Neural crest cell (in vitro differentiated cells): ENCODE results near the gene POU6F1. TPM values are rescaled to one million over a fixed set of nuclear protein-coding genes. Genes with fewer than 3 reads are reported as not detected.
"Not testable (repeated sequence)": the region's sequence is repeated elsewhere in the genome, so short reads cannot be mapped to it uniquely, and the experiment has no call there.

ENCODE experiments used
- DNase-seq: peaks from one replicate; pipeline ENCODE4 v3.0.0; 2021; ENCODE audit warnings: low read depth, mixed read lengths, low spot score
- H3K27ac Mint-ChIP-seq: one replicate; pipeline ENCODE4 v1.8.0; 2021; ENCODE audit warnings: mild to moderate bottlenecking, mixed read lengths; ENCODE audit not compliant: unreplicated experiment
- H3K27me3 Mint-ChIP-seq: 2 replicates; pipeline ENCODE4 v1.8.0; 2021; ENCODE audit warnings: low read depth, mild to moderate bottlenecking, mixed read lengths
- H3K36me3 Mint-ChIP-seq: 2 replicates; pipeline ENCODE4 v1.8.0; 2021; ENCODE audit warnings: low read depth, mild to moderate bottlenecking, mixed read lengths
- H3K4me1 Mint-ChIP-seq: 2 replicates; pipeline ENCODE4 v1.8.0; 2021; ENCODE audit warnings: mixed read lengths
- H3K4me3 Mint-ChIP-seq: one replicate; pipeline ENCODE4 v1.8.0; 2021; ENCODE audit warnings: mild to moderate bottlenecking, mixed read lengths
- H3K9me3 Mint-ChIP-seq: 2 replicates; pipeline ENCODE4 v1.8.0; 2021; ENCODE audit warnings: mixed read lengths
- total RNA-seq: library from RNA; stranded (reverse); gene quantifications from 2 replicates; pipeline ENCODE4 v1.2.1, GENCODE V29; 2021
- TF ChIP-seq, protein P1 (sequence below): fragments of 200-600 bp; sonication (generic); conservative IDR thresholded peaks from 2 replicates; pipeline ENCODE4 v1.5.0; 2021; ENCODE audit warnings: antibody characterized with exemption, mild to moderate bottlenecking

The POU6F1 gene
- total RNA-seq, 1 donor from 2014 or later = 7.7 TPM

DNA sequence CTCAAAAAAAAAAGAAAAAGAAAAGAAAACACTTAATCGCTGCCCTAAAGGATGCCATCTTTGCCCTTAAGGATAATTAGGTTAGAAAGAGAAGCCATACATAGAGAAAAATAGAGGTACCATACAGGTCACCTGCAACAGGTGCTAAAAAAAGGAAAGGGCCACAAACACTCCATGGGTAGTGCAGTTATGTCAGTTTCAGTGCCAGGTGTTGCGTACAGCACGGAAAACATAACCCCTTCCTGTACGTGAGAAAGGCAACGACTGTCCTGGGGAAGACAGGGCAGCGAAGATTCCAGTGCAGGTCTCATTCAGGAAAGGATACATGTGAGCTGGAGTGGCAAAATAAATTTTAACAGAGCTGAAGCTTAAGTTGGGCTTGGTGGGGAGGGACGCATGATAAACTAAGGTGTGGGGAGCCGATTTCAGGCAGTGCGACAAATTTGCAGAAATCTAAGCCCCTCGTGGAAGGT is 20.2 kb upstream of the POU6F1 start:
- Mint-ChIP-seq H3K27me3 (no peaks in the 10 kb centered on the region), H3K4me1 (peaks cover 20% of the 10 kb centered on the region), H3K9me3 (no peaks in the 10 kb centered on the region), H3K27ac (peak overlapping the region; percentile 28), H3K36me3 (peaks cover 11% of the 10 kb centered on the region), H3K4me3 (peak overlapping the region; percentile 97)
- no peak for DNase-seq
- TF ChIP-seq, protein P1, sequence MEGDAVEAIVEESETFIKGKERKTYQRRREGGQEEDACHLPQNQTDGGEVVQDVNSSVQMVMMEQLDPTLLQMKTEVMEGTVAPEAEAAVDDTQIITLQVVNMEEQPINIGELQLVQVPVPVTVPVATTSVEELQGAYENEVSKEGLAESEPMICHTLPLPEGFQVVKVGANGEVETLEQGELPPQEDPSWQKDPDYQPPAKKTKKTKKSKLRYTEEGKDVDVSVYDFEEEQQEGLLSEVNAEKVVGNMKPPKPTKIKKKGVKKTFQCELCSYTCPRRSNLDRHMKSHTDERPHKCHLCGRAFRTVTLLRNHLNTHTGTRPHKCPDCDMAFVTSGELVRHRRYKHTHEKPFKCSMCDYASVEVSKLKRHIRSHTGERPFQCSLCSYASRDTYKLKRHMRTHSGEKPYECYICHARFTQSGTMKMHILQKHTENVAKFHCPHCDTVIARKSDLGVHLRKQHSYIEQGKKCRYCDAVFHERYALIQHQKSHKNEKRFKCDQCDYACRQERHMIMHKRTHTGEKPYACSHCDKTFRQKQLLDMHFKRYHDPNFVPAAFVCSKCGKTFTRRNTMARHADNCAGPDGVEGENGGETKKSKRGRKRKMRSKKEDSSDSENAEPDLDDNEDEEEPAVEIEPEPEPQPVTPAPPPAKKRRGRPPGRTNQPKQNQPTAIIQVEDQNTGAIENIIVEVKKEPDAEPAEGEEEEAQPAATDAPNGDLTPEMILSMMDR = no peak

DNA sequence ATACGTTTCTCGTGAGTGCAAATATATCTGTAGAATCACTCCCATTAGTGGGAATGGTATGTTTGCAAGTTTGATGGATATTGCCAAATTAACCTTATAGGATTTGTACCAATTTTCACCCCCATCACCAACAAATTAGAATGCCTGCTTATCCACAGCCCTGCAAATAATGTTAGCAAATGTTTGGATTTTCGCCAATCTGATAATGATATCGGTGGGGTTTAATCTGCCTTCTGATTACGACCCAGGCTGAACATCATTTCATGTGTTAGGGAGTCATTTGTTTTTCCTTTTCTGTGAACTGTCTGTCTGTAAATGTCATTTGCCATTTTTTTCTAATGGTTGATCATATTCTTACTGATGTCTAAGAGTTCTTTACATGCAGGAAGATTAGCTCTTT is 16.7 kb upstream of the POU6F1 start:
- Mint-ChIP-seq H3K36me3 (no peaks in the 10 kb centered on the region), H3K4me3 (no peak overlapping the region), H3K9me3 (no peaks in the 10 kb centered on the region), H3K4me1 (peaks cover 10% of the 10 kb centered on the region), H3K27me3 (no peaks in the 10 kb centered on the region), H3K27ac (no peak overlapping the region)
- TF ChIP-seq, protein P1 = no peak
- no peak for DNase-seq

DNA sequence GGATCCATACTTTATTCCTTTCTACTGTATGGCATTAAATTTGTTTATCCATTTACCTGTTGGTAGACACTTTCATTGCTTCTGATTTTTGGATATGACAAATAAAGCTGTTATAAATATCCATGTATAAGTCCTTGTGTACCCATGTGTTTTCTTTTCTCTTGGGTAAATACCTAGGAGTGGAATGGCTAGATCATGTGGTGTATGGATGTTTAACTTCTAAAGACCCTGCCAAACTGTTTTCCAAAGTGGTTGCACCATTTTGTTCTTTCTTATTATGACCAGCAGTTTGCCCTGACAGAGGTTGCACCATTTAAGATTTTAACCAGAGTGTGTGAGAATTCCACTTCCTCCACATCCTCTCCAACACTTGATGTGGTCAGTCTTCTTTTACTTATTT is 14.8 kb upstream of the POU6F1 start:
- TF ChIP-seq, protein P1 = no peak
- no peaks in the 10 kb centered on the region for H3K4me1 Mint-ChIP-seq
- H3K4me3 Mint-ChIP-seq = no peak overlapping the region
- no peak overlapping the region for H3K27ac Mint-ChIP-seq
- H3K36me3 Mint-ChIP-seq = no peaks in the 10 kb centered on the region
- no peaks in the 10 kb centered on the region for H3K9me3 Mint-ChIP-seq
- no peak for DNase-seq
- H3K27me3 Mint-ChIP-seq = no peaks in the 10 kb centered on the region

DNA sequence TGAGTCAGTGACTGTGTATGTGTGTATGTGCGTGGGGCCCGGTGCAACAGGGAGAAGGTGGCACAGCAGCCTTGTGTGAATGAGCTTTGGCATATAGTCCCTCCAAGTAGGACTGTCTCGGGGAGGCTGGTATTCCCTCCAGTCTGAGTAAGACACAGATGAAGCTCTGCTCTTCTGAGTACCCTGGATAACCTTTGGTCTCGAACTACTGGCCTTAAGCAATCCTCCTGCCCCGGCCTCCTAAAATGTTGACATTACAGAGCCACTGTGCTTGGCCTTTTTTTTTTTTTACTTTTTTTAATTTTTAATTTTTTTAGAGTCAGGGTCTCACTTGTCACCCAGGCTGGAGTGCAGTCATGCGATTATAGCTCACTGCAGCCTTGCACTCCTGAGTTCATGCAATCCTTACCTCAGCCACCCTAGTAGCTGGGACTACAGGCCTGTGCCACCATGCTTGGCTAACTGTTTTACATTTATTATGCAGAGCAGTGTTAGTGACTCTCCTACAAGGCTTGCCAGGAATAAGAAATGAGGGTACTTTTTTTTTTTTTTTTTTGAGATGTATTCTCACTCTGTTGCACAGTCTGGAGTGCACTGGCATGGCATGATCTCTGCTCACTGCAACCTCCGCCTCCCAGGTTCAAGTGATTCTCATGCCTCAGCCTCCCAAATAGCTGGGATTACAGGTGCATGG is 11.4 kb upstream of the POU6F1 start:
- Mint-ChIP-seq H3K36me3 (no peaks in the 10 kb centered on the region), H3K4me3 (no peak overlapping the region)
- TF ChIP-seq, protein P1 = no peak

DNA sequence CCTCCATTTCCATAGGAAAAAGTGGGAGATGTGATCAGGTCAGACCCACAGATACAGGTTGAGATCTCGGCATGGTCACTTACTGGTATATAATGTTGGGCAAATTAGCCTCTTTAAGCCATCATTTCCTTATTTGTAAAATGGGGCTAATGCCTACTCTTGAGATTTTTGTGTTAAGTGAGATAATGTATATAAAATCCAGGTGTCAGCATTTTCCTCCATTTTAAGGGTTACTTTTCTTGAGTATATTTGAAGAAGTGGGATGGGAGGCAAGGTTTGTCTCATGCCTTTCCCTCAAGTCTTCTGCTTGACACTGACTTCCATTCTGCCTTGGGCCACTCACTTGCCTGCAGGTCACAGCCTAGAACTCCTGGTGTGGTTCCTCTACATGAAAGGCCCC is 10.1 kb upstream of the POU6F1 start:
- no peak overlapping the region for H3K27ac Mint-ChIP-seq
- H3K36me3 Mint-ChIP-seq = no peaks in the 10 kb centered on the region
- TF ChIP-seq, protein P1 = no peak
- H3K4me1 Mint-ChIP-seq = peaks cover 10% of the 10 kb centered on the region
- no peak overlapping the region for H3K4me3 Mint-ChIP-seq
- no peak for DNase-seq
- no peaks in the 10 kb centered on the region for H3K27me3 Mint-ChIP-seq
- H3K9me3 Mint-ChIP-seq = no peaks in the 10 kb centered on the region

More for the DNA sequence above, 11.4 kb upstream of the POU6F1 start:
- Mint-ChIP-seq H3K27ac (no peak overlapping the region), H3K9me3 (no peaks in the 10 kb centered on the region), H3K4me1 (peaks cover 10% of the 10 kb centered on the region), H3K27me3 (no peaks in the 10 kb centered on the region)
- no peak for DNase-seq

GRCh38 chr12:51227112-51227511 is 9.2 kb upstream of the POU6F1 start:
- not testable (repeated sequence) for H3K9me3 Mint-ChIP-seq, H3K36me3 Mint-ChIP-seq, DNase-seq, H3K27me3 Mint-ChIP-seq, H3K4me3 Mint-ChIP-seq, H3K27ac Mint-ChIP-seq
- H3K4me1 Mint-ChIP-seq = peaks cover 10% of the 10 kb centered on the region
